ENCODE results near the gene GRIA4. TPM values are rescaled to one million over a fixed set of nuclear protein-coding genes. Genes with fewer than 3 reads are reported as not detected.

GRIA4 gene
- polyA plus RNA-seq, 1 donor from 2014 or later = 6.3 TPM

- peak; percentile 89 for TF ChIP-seq POLR2AphosphoS5 (IDR thresholded peaks at IDR 0.05)
- TF ChIP-seq REST (IDR thresholded peaks at IDR 0.05; ENCODE audit: borderline replicate concordance) = peak; percentile 58
- TF ChIP-seq SMC3 (conservative IDR thresholded peaks at IDR 0.05; ENCODE audit: poor library complexity) = no peak
- TF ChIP-seq EP300 (conservative IDR thresholded peaks at IDR 0.05; ENCODE audit: poor library complexity, severe bottlenecking) = peak; percentile 90
- H3K9me3 ChIP-seq (ENCODE audit: low read length) = no peaks in the 10 kb centered on the region
- H4K20me1 ChIP-seq (ENCODE audit: insufficient read depth) = no peaks in the 10 kb centered on the region
- no peaks in the 10 kb centered on the region for H3F3A ChIP-seq (ENCODE audit: insufficient read depth, low read length, poor library complexity, severe bottlenecking)
- H3K4me2 ChIP-seq (ENCODE audit: low read length) = peak overlapping the region; percentile 43
- H3K36me3 ChIP-seq (ENCODE audit: insufficient read depth, low read length) = no peaks in the 10 kb centered on the region
- H2AFZ ChIP-seq (ENCODE audit: low read depth, low read length) = no peak overlapping the region
- H3K9me2 ChIP-seq (ENCODE audit: insufficient read depth, low read length) = no peaks in the 10 kb centered on the region
- H3K9ac ChIP-seq (ENCODE audit: low read length) = no peak overlapping the region
- H3K4me3 ChIP-seq (ENCODE audit: low read length) = peak overlapping the region; percentile 2
- H3K27me3 ChIP-seq (ENCODE audit: insufficient read depth, low read depth, low read length) = no peaks in the 10 kb centered on the region
- H3K27ac ChIP-seq (ENCODE audit: low read length) = no peak overlapping the region
- H3K79me2 ChIP-seq (replicated peaks; ENCODE audit: insufficient read depth, low read length) = no peaks in the 10 kb centered on the region
These were observed 242.5 kb downstream of the GRIA4 start for GRCh38 chr11:105852403-105852802.

- Histone ChIP-seq H3K4me2 (ENCODE audit: low read length) (no peak overlapping the region), H3K9ac (ENCODE audit: low read length) (no peak overlapping the region), H3K36me3 (ENCODE audit: insufficient read depth, low read length) (no peaks in the 10 kb centered on the region), H3F3A (ENCODE audit: insufficient read depth, low read length, poor library complexity, severe bottlenecking) (no peaks in the 10 kb centered on the region), H3K79me2 (replicated peaks; ENCODE audit: insufficient read depth, low read length) (no peaks in the 10 kb centered on the region), H3K9me3 (ENCODE audit: low read length) (no peaks in the 10 kb centered on the region), H3K27ac (ENCODE audit: low read length) (no peak overlapping the region), H3K9me2 (ENCODE audit: insufficient read depth, low read length) (no peaks in the 10 kb centered on the region), H3K27me3 (ENCODE audit: insufficient read depth, low read depth, low read length) (no peaks in the 10 kb centered on the region), H4K20me1 (ENCODE audit: insufficient read depth) (no peaks in the 10 kb centered on the region), H2AFZ (ENCODE audit: low read depth, low read length) (no peak overlapping the region), H3K4me3 (ENCODE audit: low read length) (no peak overlapping the region)
- TF ChIP-seq REST (IDR thresholded peaks at IDR 0.05; ENCODE audit: borderline replicate concordance) = no peak
These were observed 244.4 kb downstream of the GRIA4 start for GRCh38 chr11:105854269-105854668.

GRCh38 chr11:105856954-105857353 lies 247.1 kb downstream of the GRIA4 start:
- Histone ChIP-seq H3K79me2 (replicated peaks; ENCODE audit: insufficient read depth, low read length) (no peaks in the 10 kb centered on the region), H3K27ac (ENCODE audit: low read length) (no peak overlapping the region), H3F3A (ENCODE audit: insufficient read depth, low read length, poor library complexity, severe bottlenecking) (no peaks in the 10 kb centered on the region), H3K9me2 (ENCODE audit: insufficient read depth, low read length) (no peaks in the 10 kb centered on the region), H3K9ac (ENCODE audit: low read length) (no peak overlapping the region), H4K20me1 (ENCODE audit: insufficient read depth) (no peaks in the 10 kb centered on the region), H3K9me3 (ENCODE audit: low read length) (no peaks in the 10 kb centered on the region), H2AFZ (ENCODE audit: low read depth, low read length) (no peak overlapping the region), H3K4me3 (ENCODE audit: low read length) (no peak overlapping the region), H3K27me3 (ENCODE audit: insufficient read depth, low read depth, low read length) (no peaks in the 10 kb centered on the region), H3K4me2 (ENCODE audit: low read length) (no peak overlapping the region), H3K36me3 (ENCODE audit: insufficient read depth, low read length) (no peaks in the 10 kb centered on the region)
- TF ChIP-seq POLR2AphosphoS5 (IDR thresholded peaks at IDR 0.05) = no peak
- no peak for TF ChIP-seq EZH2 (IDR thresholded peaks at IDR 0.05; ENCODE audit: borderline replicate concordance, insufficient read depth, low read length, poor library complexity, severe bottlenecking)
- TF ChIP-seq MXI1 (conservative IDR thresholded peaks at IDR 0.05; ENCODE audit: poor library complexity, severe bottlenecking) = no peak
- no peak for TF ChIP-seq REST (IDR thresholded peaks at IDR 0.05; ENCODE audit: borderline replicate concordance)

Measured in neural cell (in vitro differentiated cells).